H1 (cell line): ENCODE measurements around the gene MRPL36. TPM values are rescaled to one million over a fixed set of nuclear protein-coding genes. Genes with fewer than 3 reads are reported as not detected.

Experiments
- CTCF ChIA-PET: fragments of 300-600 bp; sonication (Branson Sonifier 250); formaldehyde crosslinking; loops from one replicate; lab custom pipeline; 2021; ENCODE audit not compliant: partially characterized antibody; lab: Charles Lee
- POLR2A ChIA-PET: fragments of 300-600 bp; sonication (Branson Sonifier 250); formaldehyde crosslinking; loops from one replicate; lab custom pipeline; 2021; ENCODE audit warnings: inconsistent platforms; ENCODE audit not compliant: partially characterized antibody; lab: Charles Lee
- DNase-seq, 2 experiments: peaks; one replicate each; pipeline versions ENCODE4 v3.0.0 to v3.0.0-alpha.2; 2010 to 2022; ENCODE audit warnings: low spot score in 2 of 2, low read depth in 1 of 2, mixed read lengths in 1 of 2
- FAIRE-seq: peaks from 2 replicates; lab custom pipeline; 2011; peaks lifted over from hg19 to GRCh38; lab: Jason Lieb, UNC
- H2AFZ ChIP-seq: 2 replicates; pipeline ENCODE4 v1.8.1; 2012; ENCODE audit warnings: low read length, inconsistent platforms
- H2AK5ac ChIP-seq: 2 replicates; pipeline ENCODE4 v1.6.1; 2013; ENCODE audit warnings: low read depth, low read length
- H2BK120ac ChIP-seq: replicated peaks from 2 replicates; pipeline ENCODE3; 2013; ENCODE audit warnings: low read depth, low read length, inconsistent platforms
- H2BK12ac ChIP-seq: 2 replicates; pipeline ENCODE4 v1.6.1; 2013; ENCODE audit warnings: low read depth, low read length
- H2BK15ac ChIP-seq: 2 replicates; pipeline ENCODE4 v1.6.1; 2013; ENCODE audit warnings: low read length
- H2BK20ac ChIP-seq: 2 replicates; pipeline ENCODE4 v1.6.1; 2013; ENCODE audit warnings: low read length
- H2BK5ac ChIP-seq: 2 replicates; pipeline ENCODE4 v1.6.1; 2013; ENCODE audit warnings: low read depth, low read length
- H3K14ac ChIP-seq: 2 replicates; pipeline ENCODE4 v1.6.1; 2013; ENCODE audit warnings: inconsistent platforms; ENCODE audit not compliant: insufficient read length
- H3K18ac ChIP-seq: 2 replicates; pipeline ENCODE4 v1.6.1; 2013; ENCODE audit warnings: low read length; ENCODE audit errors: extremely low read depth
- H3K23ac ChIP-seq: 2 replicates; pipeline ENCODE4 v1.6.1; 2013; ENCODE audit warnings: inconsistent platforms; ENCODE audit not compliant: insufficient read length
- H3K23me2 ChIP-seq: 2 replicates; pipeline ENCODE4 v1.6.1; 2013; ENCODE audit warnings: low read depth, low read length
- H3K27ac ChIP-seq: 2 replicates; pipeline ENCODE4 v1.6.1; 2011; ENCODE audit warnings: low read depth, low read length, inconsistent platforms
- H3K27me3 ChIP-seq, 4 experiments: replicated peaks in 1 of 4; 1 replicate in 1 of 4; 2 replicates in 3 of 4; pipeline versions ENCODE4 v1.6.1 to v1.8.1; 2011 to 2013; ENCODE audit warnings: low read length in 3 of 4, mild to moderate bottlenecking in 3 of 4, inconsistent platforms in 2 of 4, mixed read lengths in 2 of 4, moderate library complexity in 1 of 4; ENCODE audit not compliant: control insufficient read depth in 3 of 4, insufficient read depth in 3 of 4; ENCODE audit errors: extremely low read depth in 1 of 4
- H3K36me3 ChIP-seq, 4 experiments: 2 replicates each; pipeline versions ENCODE4 v1.6.1 to v1.8.1; 2011 to 2013; ENCODE audit warnings: mild to moderate bottlenecking in 4 of 4, low read length in 3 of 4, moderate library complexity in 2 of 4, control low read depth in 1 of 4, inconsistent platforms in 1 of 4; ENCODE audit not compliant: insufficient read depth in 4 of 4, control insufficient read depth in 2 of 4
- H3K4ac ChIP-seq: replicated peaks from 2 replicates; pipeline ENCODE3; 2013; ENCODE audit warnings: low read length, low read depth, mixed read lengths, inconsistent platforms; ENCODE audit not compliant: insufficient read length
- H3K4me1 ChIP-seq, 4 experiments: replicated peaks in 1 of 4; 1 replicate in 1 of 4; 2 replicates in 3 of 4; pipeline versions ENCODE4 v1.6.1 to v1.8.1; 2011 to 2013; ENCODE audit warnings: low read length in 3 of 4, inconsistent platforms in 2 of 4, mixed read lengths in 1 of 4; ENCODE audit not compliant: insufficient read depth in 4 of 4, control insufficient read depth in 3 of 4
- H3K4me2 ChIP-seq, 2 experiments: 2 replicates each; pipeline versions ENCODE4 v1.6.1 to v1.8.1; 2011 to 2013; ENCODE audit warnings: low read depth in 2 of 2, low read length in 2 of 2, control low read depth in 1 of 2, inconsistent platforms in 1 of 2, mild to moderate bottlenecking in 1 of 2; ENCODE audit not compliant: insufficient read depth in 1 of 2
- H3K4me3 ChIP-seq, 4 experiments: fragments of 200-600, 300-600 bp in 1 of 4; sonication (generic), shearing (Covaris generic), sonication (Bioruptor Twin) in 1 of 4; 2 replicates each; pipeline versions ENCODE4 v1.5.1 to v1.8.1; 2011 to 2016; ENCODE audit warnings: low read length in 4 of 4, low read depth in 3 of 4, control low read depth in 2 of 4, inconsistent platforms in 2 of 4, mild to moderate bottlenecking in 2 of 4, mixed read lengths in 1 of 4, moderate library complexity in 1 of 4; ENCODE audit not compliant: insufficient read depth in 2 of 4; ENCODE audit errors: extremely low read depth in 1 of 4
- H3K56ac ChIP-seq: replicated peaks from 2 replicates; pipeline ENCODE3; 2013; ENCODE audit warnings: low read depth, mild to moderate bottlenecking, mixed read lengths, low read length, inconsistent platforms; ENCODE audit not compliant: insufficient read length
- H3K79me1 ChIP-seq: 2 replicates; pipeline ENCODE4 v1.6.1; 2013; ENCODE audit warnings: low read depth, low read length, control low read depth
- H3K79me2 ChIP-seq, 2 experiments: 2 replicates each; pipeline versions ENCODE4 v1.6.1 to v1.8.1; 2012 to 2013; ENCODE audit warnings: low read length in 2 of 2, mild to moderate bottlenecking in 2 of 2, inconsistent platforms in 1 of 2; ENCODE audit not compliant: insufficient read depth in 2 of 2, control insufficient read depth in 1 of 2
- H3K9ac ChIP-seq, 4 experiments: replicated peaks in 1 of 4; 1 replicate in 1 of 4; 2 replicates in 3 of 4; pipeline versions ENCODE4 v1.6.1 to v1.8.1; 2011 to 2013; ENCODE audit warnings: low read depth in 3 of 4, low read length in 3 of 4, control low read depth in 2 of 4, mild to moderate bottlenecking in 2 of 4, moderate library complexity in 2 of 4, inconsistent platforms in 1 of 4; ENCODE audit errors: extremely low read depth in 1 of 4
- H3K9me3 ChIP-seq, 2 experiments: 2 replicates each; pipeline versions ENCODE4 v1.6.1 to v1.8.1; 2012 to 2013; ENCODE audit warnings: mild to moderate bottlenecking in 2 of 2, moderate library complexity in 2 of 2, control low read depth in 1 of 2, inconsistent platforms in 1 of 2, low read depth in 1 of 2, low read length in 1 of 2, mixed read lengths in 1 of 2; ENCODE audit not compliant: insufficient read depth in 2 of 2
- H4K20me1 ChIP-seq, 2 experiments: replicated peaks in 1 of 2; 2 replicates each; pipeline versions ENCODE3 to v1.8.1; 2011 to 2013; ENCODE audit warnings: inconsistent platforms in 2 of 2, low read length in 2 of 2, mild to moderate bottlenecking in 1 of 2; ENCODE audit not compliant: insufficient read depth in 2 of 2, control insufficient read depth in 1 of 2
- H4K5ac ChIP-seq: 2 replicates; pipeline ENCODE4 v1.6.1; 2013; ENCODE audit warnings: low read length, low read depth, mixed read lengths, inconsistent platforms; ENCODE audit not compliant: insufficient read length
- H4K8ac ChIP-seq: 2 replicates; pipeline ENCODE4 v1.8.0; 2013; ENCODE audit warnings: mild to moderate bottlenecking, moderate library complexity, low read length, inconsistent platforms; ENCODE audit not compliant: insufficient read depth; ENCODE audit errors: extremely low read depth
- H4K91ac ChIP-seq: replicated peaks from 2 replicates; pipeline ENCODE3; 2013; ENCODE audit warnings: low read length, mixed read lengths, inconsistent platforms; ENCODE audit not compliant: insufficient read length
- CREB1 ChIP-seq: IDR thresholded peaks from 2 replicates; pipeline ENCODE4 v1.6.1; 2012; ENCODE audit warnings: inconsistent platforms
- EGR1 ChIP-seq: IDR thresholded peaks from 2 replicates; pipeline ENCODE4 v1.6.1; 2011; ENCODE audit warnings: low read depth, low read length, borderline replicate concordance
- EZH2 ChIP-seq: fragments of 200-600 bp; sonication (generic); IDR thresholded peaks from 2 replicates; pipeline ENCODE4 v1.7.1; 2012; ENCODE audit warnings: low read depth, mild to moderate bottlenecking, moderate library complexity, low read length, inconsistent platforms; ENCODE audit not compliant: severe bottlenecking
- POU5F1 ChIP-seq: IDR thresholded peaks from 2 replicates; pipeline ENCODE4 v1.6.1; 2011; ENCODE audit warnings: low read depth, mild to moderate bottlenecking, low read length, moderate library complexity
- RBBP5 ChIP-seq: IDR thresholded peaks from 2 replicates; pipeline ENCODE4 v1.7.1; 2012; ENCODE audit warnings: low read depth, mild to moderate bottlenecking, inconsistent platforms, low read length, moderate library complexity, borderline replicate concordance
- SIX5 ChIP-seq: IDR thresholded peaks from 2 replicates; pipeline ENCODE4 v1.6.1; 2011; ENCODE audit warnings: mild to moderate bottlenecking, low read depth, low read length
- SRF ChIP-seq: IDR thresholded peaks from 2 replicates; pipeline ENCODE4 v1.6.1; 2011; ENCODE audit warnings: mild to moderate bottlenecking, low read depth, low read length, moderate library complexity
- WGBS, 2 experiments: shearing (Covaris generic) in 1 of 2; methylation state at CpG; one replicate each; pipeline versions ENCODE4 v1.1.6 to v1.1.7; 2013 to 2015; ENCODE audit warnings: low lambda C conversion rate in 2 of 2, mixed read lengths in 2 of 2, inconsistent platforms in 1 of 2, low coverage in 1 of 2, missing lambda C conversion rate in 1 of 2; ENCODE audit not compliant: insufficient replicate concordance in 2 of 2, insufficient coverage in 1 of 2, insufficient read length in 1 of 2; ENCODE audit errors: extremely low coverage in 1 of 2, missing lambda C conversion rate in 1 of 2; 5-methylcytosine and 5-hydroxymethylcytosine counted together
- polyA plus RNA-seq, 7 experiments: library from polyadenylated mRNA; depleted of rRNA in 3 of 7; stranded (reverse) in 5 of 7; unstranded in 2 of 7; fragments of >200 nt in 5 of 7; fragments of 200-250 nt in 2 of 7; gene quantifications; 1 replicate in 5 of 7; 2 replicates in 1 of 7; 4 replicates in 1 of 7; pipeline versions ENCODE4 v1.2.1 to v1.2.3, GENCODE V29; 2011 to 2013; ENCODE audit warnings: missing spikeins in 2 of 7, mixed read lengths in 2 of 7
- total RNA-seq: library from RNA; stranded (reverse); fragmentation: NEBNext Ultra II Directional; extraction: Animal tissue kit (Norgen Biotek cat#: 25700); gene quantifications from 2 replicates; pipeline ENCODE4 v1.2.1, GENCODE V29; 2021
- TF ChIP-seq, protein P1 (sequence below): IDR thresholded peaks from 2 replicates; pipeline ENCODE4 v1.6.1; 2012; ENCODE audit warnings: inconsistent platforms

Gene MRPL36
- total and polyA plus RNA-seq, 2 of the 8 experiments (the other 6 are each of a cell fraction or from before 2014, with no cell fraction given): 56.3 to 81.5 TPM

DNA sequence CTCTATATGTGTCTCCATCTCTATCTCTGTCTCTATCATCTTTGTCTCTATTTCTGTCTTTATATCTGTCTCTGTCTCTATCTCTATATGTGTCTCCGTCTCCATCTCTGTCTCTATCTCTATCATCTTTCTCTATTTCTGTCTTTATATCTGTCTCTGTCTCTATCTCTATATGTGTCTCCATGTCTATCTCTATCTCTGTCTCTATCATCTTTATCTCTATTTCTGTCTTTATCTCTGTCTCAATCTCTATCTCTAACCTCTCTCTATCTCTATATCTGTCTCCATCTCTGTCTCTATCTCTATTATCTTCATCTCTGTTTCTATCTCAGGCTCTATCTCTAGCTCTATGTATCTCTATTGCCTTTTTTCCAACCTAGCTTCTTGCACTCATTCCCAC, 46.1 kb upstream of the MRPL36 start:
- H2AK5ac ChIP-seq: no peak overlapping the region
- H2BK5ac ChIP-seq: no peak overlapping the region
- POLR2A ChIA-PET: no interaction called here
- no peak overlapping the region for H2BK15ac ChIP-seq
- no peak overlapping the region for H3K4me3 ChIP-seq
- no peak overlapping the region for H4K91ac ChIP-seq
- H3K23ac ChIP-seq: no peak overlapping the region
- H2BK20ac ChIP-seq: no peak overlapping the region
- WGBS, 2 experiments: 83% methylated on average over 1 of the region's 1 CpG; no CpG with 5 or more reads in 1 of the 2 experiments
- no peak overlapping the region for H3K18ac ChIP-seq
- no peak overlapping the region for H3K9ac ChIP-seq
- H4K20me1 ChIP-seq: peaks cover 0 to 2% of the 10 kb centered on the region in 2 experiments
- CTCF ChIA-PET: interaction anchor here (1.2 kb wide), 1 partner anchor 14 kb away, joined by 3 read pairs; no protein-coding TSS in a partner anchor
- no peak overlapping the region for H3K4me2 ChIP-seq
- no peak for FAIRE-seq
- H4K5ac ChIP-seq: no peak overlapping the region
- no peak overlapping the region for H3K4ac ChIP-seq
- H2BK120ac ChIP-seq: no peak overlapping the region
- H3K36me3 ChIP-seq: no peaks in the 10 kb centered on the region
- peaks cover 2 to 31% (median 20%) of the 10 kb centered on the region in 4 experiments for H3K27me3 ChIP-seq
- no peak overlapping the region for H2AFZ ChIP-seq
- no peak for DNase-seq
- no peaks in the 10 kb centered on the region for H3K9me3 ChIP-seq
- no peak overlapping the region for H3K27ac ChIP-seq
- H3K79me2 ChIP-seq: no peaks in the 10 kb centered on the region
- H3K14ac ChIP-seq: no peak overlapping the region
- H3K79me1 ChIP-seq: no peaks in the 10 kb centered on the region
- no peak overlapping the region for H4K8ac ChIP-seq
- no peak overlapping the region for H3K56ac ChIP-seq
- TF ChIP-seq EZH2 (no peak), CREB1 (no peak), POU5F1 (no peak), RBBP5 (no peak), SRF (no peak), EGR1 (no peak), SIX5 (no peak)
- TF ChIP-seq, protein P1, sequence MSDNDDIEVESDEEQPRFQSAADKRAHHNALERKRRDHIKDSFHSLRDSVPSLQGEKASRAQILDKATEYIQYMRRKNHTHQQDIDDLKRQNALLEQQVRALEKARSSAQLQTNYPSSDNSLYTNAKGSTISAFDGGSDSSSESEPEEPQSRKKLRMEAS: no peak
- H2BK12ac ChIP-seq: no peak overlapping the region
- peaks cover 0 to 14% (median 3%) of the 10 kb centered on the region in 4 experiments; a peak in 5 of 7 replicates for H3K4me1 ChIP-seq
- no peaks in the 10 kb centered on the region; the same call in 1 of the 2 replicates for H3K23me2 ChIP-seq
